ENCODE measurements around the gene FAM171A1. TPM values are rescaled to one million over a fixed set of nuclear protein-coding genes. Genes with fewer than 3 reads are reported as not detected.

Gene FAM171A1
- total and polyA plus RNA-seq, 7 donors: 4.3 to 29.0 (median 7.2) TPM

- TF ChIP-seq POLR2AphosphoS5 (IDR thresholded peaks at IDR 0.05) (no peak), EP300 (IDR thresholded peaks at IDR 0.05) (no peak), POLR2A (IDR thresholded peaks at IDR 0.05) (no peak), CTCF (IDR thresholded peaks at IDR 0.05) (no peak)
- no peak overlapping the region for H3K27ac ChIP-seq
- H3K9me3 ChIP-seq: no peaks in the 10 kb centered on the region
- no peaks in the 10 kb centered on the region for H3K36me3 ChIP-seq
- peaks cover 0 to 6% (median 0%) of the 10 kb centered on the region in 4 donors for H3K4me1 ChIP-seq
- H3K27me3 ChIP-seq: no peaks in the 10 kb centered on the region
- WGBS, 2 donors: 88 to 93% methylated on average over 7 of the region's 7 CpGs
- DNase-seq: no peak
- intact Hi-C loops (cut with DNase I): no loop called here
- H3K4me3 ChIP-seq: no peak overlapping the region
Observed at GRCh38 chr10:15352836-15353235, 18.3 kb downstream of the FAM171A1 start.

- Histone ChIP-seq H3K36me3 (no peaks in the 10 kb centered on the region), H3K27me3 (no peaks in the 10 kb centered on the region), H3K27ac (no peak overlapping the region), H3K4me3 (no peak overlapping the region), H3K9me3 (no peaks in the 10 kb centered on the region), H3K4me1 (peaks cover 0 to 8% (median 0%) of the 10 kb centered on the region in 4 donors)
- no peak for DNase-seq
- intact Hi-C loops (cut with DNase I): no loop called here
- TF ChIP-seq POLR2A (IDR thresholded peaks at IDR 0.05) (no peak), CTCF (IDR thresholded peaks at IDR 0.05) (no peak), POLR2AphosphoS5 (IDR thresholded peaks at IDR 0.05) (no peak), EP300 (IDR thresholded peaks at IDR 0.05) (no peak)
- 56 to 76% methylated on average over 3 of the region's 3 CpGs for WGBS, 2 donors
Observed at GRCh38 chr10:15352201-15352600, 18.9 kb downstream of the FAM171A1 start.

GRCh38 chr10:15351099-15351820, 19.8 kb downstream of the FAM171A1 start:
- intact Hi-C loops (cut with DNase I): no loop called here

GRCh38 chr10:15349112-15349511, 22.0 kb downstream of the FAM171A1 start:
- Histone ChIP-seq H3K4me3 (peak overlapping the region in 3 of 4 donors; percentile 14 to 26 (median 22)), H3K4me1 (peaks cover 0 to 23% (median 6%) of the 10 kb centered on the region in 4 donors), H3K27ac (peak overlapping the region in 2 of 4 donors; percentile 7 to 17), H3K36me3 (no peaks in the 10 kb centered on the region), H3K27me3 (no peaks in the 10 kb centered on the region), H3K9me3 (no peaks in the 10 kb centered on the region)
- WGBS, 2 donors: 12 to 57% methylated on average over 5 of the region's 5 CpGs
- TF ChIP-seq POLR2AphosphoS5 (IDR thresholded peaks at IDR 0.05): no peak
- TF ChIP-seq POLR2A (IDR thresholded peaks at IDR 0.05): no peak
- no peak for TF ChIP-seq CTCF (IDR thresholded peaks at IDR 0.05)
- no peak for TF ChIP-seq EP300 (IDR thresholded peaks at IDR 0.05)
- no peak for DNase-seq
- intact Hi-C loops (cut with DNase I): no loop called here

More at GRCh38 chr10:15351099-15351820, 19.8 kb downstream of the FAM171A1 start:
- TF ChIP-seq POLR2AphosphoS5 (IDR thresholded peaks at IDR 0.05) (no peak), CTCF (IDR thresholded peaks at IDR 0.05) (no peak), EP300 (IDR thresholded peaks at IDR 0.05) (no peak), POLR2A (IDR thresholded peaks at IDR 0.05) (no peak)
- 74 to 82% methylated on average over 12 of the region's 12 CpGs for WGBS, 2 donors
- H3K9me3 ChIP-seq: no peaks in the 10 kb centered on the region
- H3K36me3 ChIP-seq: no peaks in the 10 kb centered on the region
- H3K27me3 ChIP-seq: no peaks in the 10 kb centered on the region
- DNase-seq: no peak
- no peak overlapping the region for H3K27ac ChIP-seq
- no peak overlapping the region for H3K4me3 ChIP-seq
- peaks cover 0 to 14% (median 4%) of the 10 kb centered on the region in 4 donors for H3K4me1 ChIP-seq
